ENCODE results near the gene CPNE7.

CPNE7 gene

DNA sequence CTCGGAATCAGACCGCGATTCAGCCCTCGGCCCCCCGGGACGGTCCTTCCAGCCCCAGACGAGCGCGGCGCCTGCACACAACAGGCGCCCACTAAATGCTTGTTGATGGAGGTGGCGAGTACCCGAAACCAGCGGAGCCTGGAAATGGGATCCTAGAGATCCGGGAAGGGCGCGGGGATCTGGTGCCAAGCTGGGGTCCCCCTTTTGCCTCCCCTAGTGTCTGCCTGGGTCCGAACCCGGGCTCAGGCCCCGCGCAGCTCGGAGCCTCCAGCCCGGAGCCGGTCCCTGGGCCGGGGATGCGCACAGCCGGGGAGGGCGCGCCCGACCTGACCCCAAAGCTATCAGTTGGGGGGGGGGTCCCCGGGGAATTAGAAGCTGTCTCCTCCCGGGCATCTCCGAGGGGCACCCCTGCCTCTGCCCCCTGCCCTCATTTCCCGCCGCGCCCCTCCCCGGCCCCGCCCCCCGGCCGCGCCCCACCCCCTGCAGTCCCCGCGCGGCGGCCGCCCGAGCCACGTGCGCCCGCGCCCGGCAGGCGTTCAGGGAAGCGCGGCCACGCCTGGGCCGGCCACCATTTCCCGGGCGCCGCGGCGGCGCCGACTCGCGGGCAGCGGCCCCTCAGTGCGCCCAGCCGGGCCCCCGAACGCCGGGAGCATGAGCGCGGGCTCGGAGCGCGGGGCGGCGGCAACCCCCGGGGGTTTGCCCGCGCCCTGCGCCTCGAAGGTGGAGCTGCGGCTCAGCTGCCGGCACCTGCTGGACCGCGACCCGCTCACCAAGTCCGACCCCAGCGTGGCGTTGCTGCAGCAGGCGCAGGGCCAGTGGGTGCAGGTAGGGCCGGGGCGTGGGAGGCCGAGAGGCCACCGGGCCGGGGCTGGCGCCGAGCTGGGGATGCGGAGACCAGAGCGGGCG, at the start of gene CPNE7:
Gene CPNE7 (plus strand): TSS at position 512 of the 906 bp plus-strand sequence. CDS start 140 bp downstream, at position 652.
- DNase-seq (ENCODE audit: low spot score): peak; percentile 84

- DNase-seq (ENCODE audit: low spot score): no peak
Measured at GRCh38 chr16:89529097-89529496, 46.5 kb upstream of the CPNE7 start.

DNA sequence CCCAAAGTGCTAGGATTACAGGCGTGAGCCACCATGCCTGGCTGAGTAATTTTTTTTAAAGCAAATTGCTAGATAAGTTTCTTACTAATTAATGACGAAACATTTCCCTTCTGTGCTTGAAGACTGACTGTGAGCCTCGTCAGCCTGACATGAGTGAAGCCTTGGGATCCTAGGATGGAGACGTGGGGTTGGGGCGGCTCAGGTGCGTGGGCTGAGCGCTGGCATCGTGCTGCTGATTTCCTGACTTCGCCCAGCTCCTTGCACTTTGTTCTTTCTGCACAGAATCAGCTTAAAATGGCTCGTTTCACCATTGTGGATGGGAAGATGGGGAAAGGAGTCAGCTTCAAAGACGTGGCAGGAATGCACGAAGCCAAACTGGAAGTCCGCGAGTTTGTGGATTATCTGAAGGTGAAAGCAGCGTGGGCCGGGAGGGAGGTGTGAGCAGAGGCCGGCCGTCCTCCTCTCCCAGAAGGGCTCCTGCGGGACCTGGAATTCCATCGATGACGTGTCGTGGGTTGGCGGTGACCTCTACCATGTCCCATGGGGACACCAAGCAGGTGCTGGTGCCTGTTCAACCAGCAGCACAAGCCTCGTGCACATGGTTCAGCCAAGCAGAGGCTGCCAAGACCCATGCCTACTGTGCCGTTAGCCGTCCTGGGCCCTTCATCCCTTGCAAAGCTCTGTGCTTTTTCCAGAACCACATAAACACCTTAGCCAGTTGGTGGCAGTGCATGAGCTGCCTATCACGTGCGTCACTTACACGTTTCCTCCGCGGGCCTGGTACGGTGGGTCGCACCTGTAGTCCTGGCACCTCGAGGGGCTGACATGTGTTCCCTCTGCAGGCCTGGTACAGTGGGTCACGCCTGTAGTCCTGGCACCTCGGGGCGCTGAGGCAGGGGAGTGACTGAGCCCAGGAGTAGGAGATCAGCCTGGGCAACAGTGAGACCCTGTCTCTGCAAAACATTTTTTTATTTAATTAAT, 44.9 kb upstream of the CPNE7 start:
- DNase-seq (ENCODE audit: low spot score): no peak

DNA sequence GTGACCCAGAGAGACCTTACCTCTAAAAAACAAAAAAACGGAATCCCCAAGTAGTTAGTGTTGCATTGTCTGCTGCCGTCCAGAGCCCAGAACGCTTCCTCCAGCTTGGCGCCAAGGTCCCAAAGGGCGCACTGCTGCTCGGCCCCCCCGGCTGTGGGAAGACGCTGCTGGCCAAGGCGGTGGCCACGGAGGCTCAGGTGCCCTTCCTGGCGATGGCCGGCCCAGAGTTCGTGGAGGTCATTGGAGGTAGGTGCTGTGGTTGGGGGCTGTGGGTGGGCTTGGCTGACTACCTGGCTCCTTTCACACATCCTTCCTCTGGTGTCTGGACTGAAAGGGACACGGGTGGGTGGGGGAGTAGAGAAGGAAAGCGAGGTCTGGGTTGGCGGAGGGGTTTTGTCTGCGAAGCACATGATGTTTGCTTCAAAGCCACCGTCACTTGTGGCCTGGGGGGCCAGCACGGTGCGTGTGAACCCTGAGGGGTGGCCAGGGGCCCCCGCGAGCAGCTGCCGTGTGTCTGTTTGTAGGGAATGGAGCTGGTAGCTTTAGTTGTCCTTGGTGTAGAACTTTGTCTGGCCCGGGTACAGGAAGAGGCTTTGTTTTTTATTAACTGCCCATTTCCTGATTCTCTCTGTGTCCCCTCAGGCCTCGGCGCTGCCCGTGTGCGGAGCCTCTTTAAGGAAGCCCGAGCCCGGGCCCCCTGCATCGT, 43.6 kb upstream of the CPNE7 start:
- no peak for DNase-seq (ENCODE audit: low spot score)

DNA sequence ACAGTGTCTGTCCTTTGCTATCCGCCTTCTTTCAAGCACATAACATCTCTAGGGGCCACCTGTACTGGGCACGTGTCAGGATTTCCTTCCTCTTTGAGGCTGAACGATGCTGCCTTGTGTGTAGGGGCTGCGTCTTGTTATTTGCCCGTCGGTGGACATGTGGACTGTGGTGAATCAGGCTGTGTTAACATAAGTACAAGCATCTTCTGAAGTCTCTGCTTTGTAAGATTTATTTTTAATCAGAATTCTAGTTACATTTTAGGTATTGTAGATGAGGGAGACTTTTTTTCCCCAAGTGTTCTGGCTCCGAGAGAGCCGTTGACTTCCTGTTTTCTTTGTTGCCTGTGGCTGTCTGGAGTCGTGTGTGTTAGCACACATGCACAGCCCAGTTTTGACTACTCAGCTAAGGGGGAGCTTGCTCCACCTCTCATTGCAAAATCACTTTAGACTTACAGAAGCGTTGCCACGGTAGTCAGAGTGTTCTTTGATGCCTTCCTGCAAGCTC, 41.3 kb upstream of the CPNE7 start:
- no peak for DNase-seq (ENCODE audit: low spot score)

DNA sequence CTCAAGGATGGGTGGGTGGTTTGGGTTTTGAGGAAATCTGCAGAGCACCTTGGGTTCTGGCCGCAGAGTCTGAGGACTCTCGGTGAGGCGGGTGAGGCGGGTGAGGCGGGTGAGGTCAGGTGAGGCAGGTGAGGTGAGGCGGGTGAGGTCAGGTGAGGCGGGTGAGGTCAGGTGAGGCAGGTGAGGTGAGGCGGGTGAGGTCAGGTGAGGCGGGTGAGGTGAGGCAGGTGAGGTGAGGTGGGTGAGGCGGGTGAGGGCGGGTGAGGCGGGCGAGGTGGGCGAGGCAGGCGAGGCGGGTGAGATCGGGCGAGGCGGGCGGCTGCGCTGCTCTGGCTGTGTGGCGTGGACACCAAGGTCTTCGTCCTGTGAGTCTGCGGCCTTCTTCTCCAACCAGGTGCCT, 39.2 kb upstream of the CPNE7 start:
- no peak for DNase-seq (ENCODE audit: low spot score)

- DNase-seq (ENCODE audit: low spot score): no peak
Measured at GRCh38 chr16:89536886-89537548, 38.5 kb upstream of the CPNE7 start.

- DNase-seq (ENCODE audit: low spot score): no peak
Measured at GRCh38 chr16:89537549-89537925, 38.0 kb upstream of the CPNE7 start.

DNA sequence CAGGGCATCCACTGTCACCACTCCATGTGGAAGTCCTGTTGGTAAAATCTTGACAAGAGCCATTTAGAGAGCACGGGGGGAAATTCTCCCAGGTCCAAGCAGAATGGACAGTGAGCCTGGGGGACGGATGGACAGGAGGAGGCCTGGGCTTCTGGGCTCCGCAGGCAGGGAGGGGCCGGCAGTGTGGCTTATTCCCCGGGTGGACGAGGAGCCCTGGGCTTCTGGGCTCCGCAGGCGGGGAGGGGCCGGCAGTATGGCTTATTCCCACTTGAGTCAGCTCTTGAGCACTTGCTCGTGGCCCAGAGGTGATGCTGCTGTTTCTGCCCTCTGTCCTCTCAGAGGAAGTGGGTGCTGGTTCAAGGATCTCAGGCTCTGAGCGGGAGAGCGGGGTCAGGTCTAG, 37.3 kb upstream of the CPNE7 start:
- no peak for DNase-seq (ENCODE audit: low spot score)

DNA sequence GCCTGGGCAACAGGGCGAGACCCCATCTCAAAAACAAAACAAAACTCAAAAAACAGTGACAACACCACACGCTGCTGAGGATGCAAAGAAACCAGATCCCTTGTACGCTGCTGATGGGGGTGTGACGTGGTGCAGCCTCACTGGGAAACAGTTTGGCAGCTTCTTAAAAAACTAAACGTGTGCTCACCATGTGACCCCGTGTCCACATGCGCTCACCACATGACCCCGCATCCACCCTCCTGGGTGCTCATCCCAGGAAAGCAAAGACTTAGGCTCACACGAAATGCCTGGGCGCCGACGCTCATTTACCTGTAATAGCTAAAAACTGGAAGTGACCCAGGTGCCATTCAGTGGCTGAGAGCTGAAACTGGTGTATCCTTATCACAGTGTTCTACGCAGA, 35.0 kb upstream of the CPNE7 start:
- no peak for DNase-seq (ENCODE audit: low spot score)

DNA sequence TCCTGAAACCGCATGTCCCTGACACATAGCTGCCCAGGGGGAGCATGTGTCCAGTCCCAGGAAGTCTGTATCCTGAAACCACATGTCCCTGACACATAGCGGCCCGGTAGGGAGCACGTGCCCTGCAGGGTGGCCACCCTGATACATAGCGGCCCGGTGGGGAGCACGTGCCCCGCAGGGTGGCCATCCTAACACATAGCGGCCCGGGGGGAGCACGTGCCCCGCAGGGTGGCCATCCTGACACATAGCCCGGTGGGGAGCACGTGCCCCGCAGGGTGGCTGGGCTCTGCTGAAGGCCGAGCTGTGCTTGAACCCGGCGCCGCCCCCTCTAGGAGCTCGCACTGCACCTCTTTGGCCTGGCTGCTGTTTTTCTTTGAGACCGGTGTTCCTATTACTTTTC, 33.8 kb upstream of the CPNE7 start:
- DNase-seq (ENCODE audit: low spot score): no peak

DNA sequence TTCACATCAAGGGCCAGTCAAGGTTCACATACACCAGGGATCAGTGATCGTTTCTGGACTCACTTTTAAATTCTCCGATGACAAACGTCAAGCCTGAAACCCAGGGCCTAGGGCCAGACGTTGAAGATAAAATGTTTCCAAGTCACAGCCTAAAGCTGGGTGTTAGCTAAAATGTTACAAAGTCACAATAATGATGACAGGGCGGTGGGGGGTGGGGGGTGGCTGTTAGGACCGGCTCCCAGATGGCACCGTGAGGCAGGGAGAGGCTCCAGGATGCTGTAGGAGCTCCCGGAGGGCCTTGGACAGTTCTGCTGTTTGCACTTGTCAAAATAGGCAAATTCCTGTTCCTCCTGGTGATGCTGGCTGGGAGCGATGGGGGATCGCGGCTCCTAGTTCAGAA, 31.4 kb upstream of the CPNE7 start:
- DNase-seq (ENCODE audit: low spot score): no peak

- DNase-seq (ENCODE audit: low spot score): no peak
Measured at GRCh38 chr16:89544713-89545043, 30.9 kb upstream of the CPNE7 start.

DNA sequence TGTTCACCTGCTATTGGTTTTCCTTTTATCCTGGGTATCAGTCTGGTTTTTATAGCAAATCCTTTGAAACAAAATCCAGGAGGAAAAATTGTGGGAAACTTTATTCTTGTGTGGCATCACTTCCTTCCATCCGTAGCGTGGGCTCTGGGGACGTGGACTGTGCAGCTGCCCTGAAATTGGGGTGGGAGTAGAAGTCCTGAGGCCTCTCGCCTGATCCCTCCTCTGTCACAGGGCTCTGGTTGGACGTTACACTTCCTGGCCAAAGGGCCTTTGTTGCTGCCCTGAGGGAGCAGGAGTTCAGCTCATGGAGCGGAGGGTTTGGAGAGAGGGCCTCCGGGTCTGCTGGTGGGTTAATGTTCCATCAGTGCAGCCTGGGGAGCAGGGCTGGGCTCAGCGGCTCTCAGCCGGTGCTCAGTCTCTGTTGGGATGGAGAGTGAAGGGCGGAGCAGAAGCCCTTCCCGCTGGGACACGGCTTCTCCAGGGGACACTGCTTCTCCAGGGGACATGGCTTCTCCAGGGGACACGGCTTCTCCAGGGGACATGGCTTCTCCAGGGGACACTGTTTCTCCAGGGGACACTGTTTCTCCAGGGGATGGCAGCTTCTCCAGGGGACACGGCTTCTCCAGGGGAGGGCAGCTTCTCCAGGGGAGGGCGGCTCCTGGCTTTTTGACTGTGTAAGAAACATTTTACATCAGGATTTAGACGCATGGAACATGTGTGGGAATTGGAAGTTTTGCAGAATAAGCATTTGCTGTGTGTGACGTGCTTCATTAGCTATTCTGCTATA, 30.3 kb upstream of the CPNE7 start:
- DNase-seq (ENCODE audit: low spot score): no peak

GRCh38 chr16:89545831-89546574, 29.6 kb upstream of the CPNE7 start:
- no peak for DNase-seq (ENCODE audit: low spot score)

- DNase-seq (ENCODE audit: low spot score): no peak
Measured at GRCh38 chr16:89546781-89547180, 28.8 kb upstream of the CPNE7 start.

- no peak for DNase-seq (ENCODE audit: low spot score)
Measured at GRCh38 chr16:89547291-89547690, 28.3 kb upstream of the CPNE7 start.

DNA sequence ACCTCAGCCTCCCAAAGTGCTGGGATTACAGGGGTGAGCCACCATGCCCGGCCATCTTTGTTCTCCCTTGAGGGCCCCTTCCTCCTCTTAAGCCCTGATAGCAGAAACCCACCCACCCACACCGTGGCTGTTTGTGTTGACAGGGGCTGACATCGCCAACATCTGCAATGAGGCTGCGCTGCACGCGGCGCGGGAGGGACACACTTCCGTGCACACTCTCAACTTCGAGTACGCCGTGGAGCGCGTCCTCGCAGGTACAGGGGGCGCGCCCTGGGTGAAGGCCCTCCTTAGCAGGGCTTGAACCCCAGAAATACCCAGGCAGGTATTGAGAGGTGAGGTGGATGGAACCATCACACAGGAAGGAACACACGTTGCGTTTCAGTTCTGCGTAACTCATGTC, 27.7 kb upstream of the CPNE7 start:
- DNase-seq (ENCODE audit: low spot score): no peak

DNA sequence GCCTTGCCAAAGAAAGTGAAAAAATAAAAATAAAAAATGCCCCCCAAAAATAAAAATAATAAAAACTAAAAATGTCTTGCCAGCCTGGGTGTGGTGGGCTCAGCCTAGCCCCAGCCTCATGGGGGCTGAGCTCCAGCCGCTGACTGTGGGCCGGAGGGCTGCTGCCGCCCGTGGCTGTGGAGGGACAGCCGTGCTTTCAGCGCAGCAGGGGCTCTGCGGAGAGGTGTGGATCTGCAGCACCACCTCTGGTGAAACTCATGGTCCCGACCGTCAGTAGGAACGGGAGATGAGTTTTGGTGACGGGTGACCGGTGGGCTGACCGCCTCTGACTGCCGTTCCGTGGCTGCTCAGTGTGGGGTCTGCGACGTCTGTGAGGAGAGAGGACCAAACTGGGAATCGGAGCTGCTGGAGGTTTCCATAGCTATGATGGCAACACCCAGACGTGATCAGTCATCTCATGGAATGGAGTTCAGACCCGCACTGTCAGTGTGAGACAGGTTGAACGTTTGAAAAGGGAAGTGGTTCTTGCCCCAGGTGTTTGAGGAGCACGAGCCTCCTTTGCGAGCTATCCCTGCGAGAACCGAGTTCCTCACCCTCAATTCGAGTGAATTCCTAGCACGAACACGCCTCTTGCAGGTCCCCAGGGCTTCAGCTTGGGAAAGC, 27.1 kb upstream of the CPNE7 start:
- no peak for DNase-seq (ENCODE audit: low spot score)
